Measurements from ENCODE around the gene DSC2. TPM values are rescaled to one million over a fixed set of nuclear protein-coding genes. Genes with fewer than 3 reads are reported as not detected.

DSC2 gene
- total RNA-seq, 1 donor from 2014 or later: 1.6 TPM

GRCh38 chr18:31099450-31100230 is 2.6 kb downstream of the DSC2 start:
- Mint-ChIP-seq H3K36me3 (ENCODE audit: unreplicated experiment) (no peaks in the 10 kb centered on the region), H3K27me3 (ENCODE audit: unreplicated experiment) (peaks cover 63% of the 10 kb centered on the region), H3K9me3 (ENCODE audit: unreplicated experiment) (peaks cover 7% of the 10 kb centered on the region), H3K4me1 (ENCODE audit: unreplicated experiment) (peaks cover 10% of the 10 kb centered on the region), H3K4me3 (ENCODE audit: unreplicated experiment) (no peak overlapping the region), H3K27ac (ENCODE audit: unreplicated experiment) (no peak overlapping the region)
- no peak for DNase-seq (ENCODE audit: extremely low spot score, unreplicated experiment)
- TF ChIP-seq, protein P1, sequence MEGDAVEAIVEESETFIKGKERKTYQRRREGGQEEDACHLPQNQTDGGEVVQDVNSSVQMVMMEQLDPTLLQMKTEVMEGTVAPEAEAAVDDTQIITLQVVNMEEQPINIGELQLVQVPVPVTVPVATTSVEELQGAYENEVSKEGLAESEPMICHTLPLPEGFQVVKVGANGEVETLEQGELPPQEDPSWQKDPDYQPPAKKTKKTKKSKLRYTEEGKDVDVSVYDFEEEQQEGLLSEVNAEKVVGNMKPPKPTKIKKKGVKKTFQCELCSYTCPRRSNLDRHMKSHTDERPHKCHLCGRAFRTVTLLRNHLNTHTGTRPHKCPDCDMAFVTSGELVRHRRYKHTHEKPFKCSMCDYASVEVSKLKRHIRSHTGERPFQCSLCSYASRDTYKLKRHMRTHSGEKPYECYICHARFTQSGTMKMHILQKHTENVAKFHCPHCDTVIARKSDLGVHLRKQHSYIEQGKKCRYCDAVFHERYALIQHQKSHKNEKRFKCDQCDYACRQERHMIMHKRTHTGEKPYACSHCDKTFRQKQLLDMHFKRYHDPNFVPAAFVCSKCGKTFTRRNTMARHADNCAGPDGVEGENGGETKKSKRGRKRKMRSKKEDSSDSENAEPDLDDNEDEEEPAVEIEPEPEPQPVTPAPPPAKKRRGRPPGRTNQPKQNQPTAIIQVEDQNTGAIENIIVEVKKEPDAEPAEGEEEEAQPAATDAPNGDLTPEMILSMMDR (IDR thresholded peaks at IDR 0.05): no peak

GRCh38 chr18:31098878-31099277 is 3.3 kb downstream of the DSC2 start:
- Mint-ChIP-seq H3K27me3 (ENCODE audit: unreplicated experiment) (peaks cover 57% of the 10 kb centered on the region), H3K36me3 (ENCODE audit: unreplicated experiment) (no peaks in the 10 kb centered on the region), H3K4me1 (ENCODE audit: unreplicated experiment) (peaks cover 10% of the 10 kb centered on the region), H3K4me3 (ENCODE audit: unreplicated experiment) (no peak overlapping the region), H3K9me3 (ENCODE audit: unreplicated experiment) (peaks cover 7% of the 10 kb centered on the region), H3K27ac (ENCODE audit: unreplicated experiment) (no peak overlapping the region)
- no peak for DNase-seq (ENCODE audit: extremely low spot score, unreplicated experiment)
- TF ChIP-seq, protein P1 (IDR thresholded peaks at IDR 0.05): no peak

DNA sequence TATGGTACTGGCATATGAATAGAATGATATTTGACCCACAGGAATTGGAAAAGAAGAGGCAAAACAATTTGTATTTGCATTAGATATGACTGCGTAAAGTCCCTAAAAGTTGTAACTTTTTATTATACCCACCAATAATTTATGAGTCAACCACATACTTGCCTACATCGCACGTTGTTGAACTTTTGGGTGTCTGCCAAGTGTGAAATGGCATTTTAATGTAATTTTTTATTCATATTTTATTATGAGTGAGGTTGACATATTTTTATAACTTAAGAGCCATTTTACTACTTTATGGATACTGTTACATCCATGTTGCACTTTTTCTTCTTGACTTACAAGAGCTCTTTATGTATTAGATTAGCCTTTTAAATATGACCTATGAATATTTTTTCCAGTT is 4.6 kb downstream of the DSC2 start:
- TF ChIP-seq, protein P1 (IDR thresholded peaks at IDR 0.05): no peak
- peaks cover 49% of the 10 kb centered on the region for H3K27me3 Mint-ChIP-seq (ENCODE audit: unreplicated experiment)
- H3K4me1 Mint-ChIP-seq (ENCODE audit: unreplicated experiment): peaks cover 10% of the 10 kb centered on the region
- H3K4me3 Mint-ChIP-seq (ENCODE audit: unreplicated experiment): no peak overlapping the region
- no peaks in the 10 kb centered on the region for H3K36me3 Mint-ChIP-seq (ENCODE audit: unreplicated experiment)
- no peak overlapping the region for H3K27ac Mint-ChIP-seq (ENCODE audit: unreplicated experiment)
- H3K9me3 Mint-ChIP-seq (ENCODE audit: unreplicated experiment): peaks cover 7% of the 10 kb centered on the region
- no peak for DNase-seq (ENCODE audit: extremely low spot score, unreplicated experiment)

- H3K27me3 Mint-ChIP-seq (ENCODE audit: unreplicated experiment): peaks cover 43% of the 10 kb centered on the region
- no peak overlapping the region for H3K4me3 Mint-ChIP-seq (ENCODE audit: unreplicated experiment)
- TF ChIP-seq, protein P1 (IDR thresholded peaks at IDR 0.05): no peak
- H3K27ac Mint-ChIP-seq (ENCODE audit: unreplicated experiment): no peak overlapping the region
- H3K36me3 Mint-ChIP-seq (ENCODE audit: unreplicated experiment): no peaks in the 10 kb centered on the region
- no peak for DNase-seq (ENCODE audit: extremely low spot score, unreplicated experiment)
- H3K4me1 Mint-ChIP-seq (ENCODE audit: unreplicated experiment): no peaks in the 10 kb centered on the region
- peaks cover 3% of the 10 kb centered on the region for H3K9me3 Mint-ChIP-seq (ENCODE audit: unreplicated experiment)
Observed at GRCh38 chr18:31093880-31094279, 8.3 kb downstream of the DSC2 start.

GRCh38 chr18:31093294-31093693 is 8.9 kb downstream of the DSC2 start:
- no peak overlapping the region for H3K27ac Mint-ChIP-seq (ENCODE audit: unreplicated experiment)
- peaks cover 41% of the 10 kb centered on the region for H3K27me3 Mint-ChIP-seq (ENCODE audit: unreplicated experiment)
- DNase-seq (ENCODE audit: extremely low spot score, unreplicated experiment): no peak
- no peaks in the 10 kb centered on the region for H3K4me1 Mint-ChIP-seq (ENCODE audit: unreplicated experiment)
- H3K36me3 Mint-ChIP-seq (ENCODE audit: unreplicated experiment): no peaks in the 10 kb centered on the region
- no peaks in the 10 kb centered on the region for H3K9me3 Mint-ChIP-seq (ENCODE audit: unreplicated experiment)
- TF ChIP-seq, protein P1 (IDR thresholded peaks at IDR 0.05): no peak
- no peak overlapping the region for H3K4me3 Mint-ChIP-seq (ENCODE audit: unreplicated experiment)
